Mesenchymal stem cell (in vitro differentiated cells and primary cell): ENCODE data around the gene DPYD.

Source experiments
- DNase-seq: peaks from one replicate; pipeline ENCODE4 v3.0.0-alpha.2; 2013
- H2AFZ ChIP-seq: one replicate; pipeline ENCODE4 v1.6.1; 2013; ENCODE audit warnings: low read depth, mild to moderate bottlenecking, control low read depth, inconsistent platforms, low read length, moderate library complexity
- H2AK5ac ChIP-seq: 2 replicates; pipeline ENCODE4 v1.6.1; 2013; ENCODE audit warnings: low read length, moderate library complexity, mild to moderate bottlenecking, inconsistent platforms; ENCODE audit not compliant: severe bottlenecking
- H2BK120ac ChIP-seq: one replicate; pipeline ENCODE4 v1.6.1; 2013; ENCODE audit warnings: low read depth, mild to moderate bottlenecking, inconsistent platforms, low read length, moderate library complexity
- H2BK12ac ChIP-seq, 2 experiments: one replicate each; pipeline ENCODE4 v1.6.1; 2013; ENCODE audit warnings: inconsistent platforms in 2 of 2, low read length in 2 of 2, mild to moderate bottlenecking in 2 of 2, moderate library complexity in 2 of 2, control low read depth in 1 of 2
- H2BK15ac ChIP-seq: one replicate; pipeline ENCODE4 v1.6.1; 2013; ENCODE audit warnings: mild to moderate bottlenecking, low read depth, inconsistent platforms; ENCODE audit not compliant: poor library complexity, severe bottlenecking
- H2BK5ac ChIP-seq: 2 replicates; pipeline ENCODE4 v1.6.1; 2013; ENCODE audit warnings: low read depth, mild to moderate bottlenecking, low read length, control low read depth, inconsistent platforms; ENCODE audit not compliant: poor library complexity, severe bottlenecking
- H3K14ac ChIP-seq, 2 experiments: one replicate each; pipeline ENCODE4 v1.6.1; 2013; ENCODE audit warnings: inconsistent platforms in 2 of 2, low read length in 2 of 2, control low read depth in 1 of 2, mild to moderate bottlenecking in 1 of 2, moderate library complexity in 1 of 2
- H3K18ac ChIP-seq, 2 experiments: one replicate each; pipeline ENCODE4 v1.6.1; 2013; ENCODE audit warnings: inconsistent platforms in 2 of 2, low read length in 2 of 2, control low read depth in 1 of 2, low read depth in 1 of 2, mild to moderate bottlenecking in 1 of 2
- H3K23ac ChIP-seq, 2 experiments: one replicate each; pipeline ENCODE4 v1.6.1; 2013; ENCODE audit warnings: inconsistent platforms in 2 of 2, low read length in 2 of 2, mild to moderate bottlenecking in 2 of 2, moderate library complexity in 2 of 2, control low read depth in 1 of 2
- H3K27ac ChIP-seq: 2 replicates; pipeline ENCODE4 v1.5.1; 2013; ENCODE audit warnings: mild to moderate bottlenecking, moderate library complexity, low read length, control low read depth, inconsistent platforms; ENCODE audit not compliant: poor library complexity, severe bottlenecking
- H3K27me3 ChIP-seq, 2 experiments: 2 replicates each; pipeline versions ENCODE4 v1.6.1 to v1.7.0; 2013; ENCODE audit warnings: low read length in 2 of 2, mild to moderate bottlenecking in 2 of 2, moderate library complexity in 2 of 2, control low read depth in 1 of 2, inconsistent platforms in 1 of 2; ENCODE audit not compliant: control insufficient read depth in 1 of 2, insufficient read depth in 1 of 2
- H3K36me3 ChIP-seq, 2 experiments: 2 replicates each; pipeline versions ENCODE4 v1.6.1 to v1.7.0; 2013; ENCODE audit warnings: low read length in 2 of 2, control low read depth in 1 of 2, inconsistent platforms in 1 of 2, low read depth in 1 of 2, mild to moderate bottlenecking in 1 of 2; ENCODE audit not compliant: insufficient read depth in 2 of 2, control insufficient read depth in 1 of 2
- H3K4ac ChIP-seq, 2 experiments: one replicate each; pipeline ENCODE4 v1.6.1; 2013; ENCODE audit warnings: inconsistent platforms in 2 of 2, low read length in 2 of 2, mild to moderate bottlenecking in 2 of 2, moderate library complexity in 2 of 2, control low read depth in 1 of 2, low read depth in 1 of 2
- H3K4me1 ChIP-seq: 2 replicates; pipeline ENCODE4 v1.6.1; 2013; ENCODE audit warnings: low read depth, low read length, control low read depth; ENCODE audit not compliant: control insufficient read depth, insufficient read depth
- H3K4me2 ChIP-seq: 2 replicates; pipeline ENCODE4 v1.6.1; 2013; ENCODE audit warnings: low read length, mild to moderate bottlenecking, inconsistent platforms; ENCODE audit not compliant: poor library complexity, severe bottlenecking
- H3K4me3 ChIP-seq, 2 experiments: 2 replicates each; pipeline versions ENCODE4 v1.5.1 to v1.7.0; 2013; ENCODE audit warnings: low read length in 2 of 2, mild to moderate bottlenecking in 2 of 2, control low read depth in 1 of 2, low read depth in 1 of 2; ENCODE audit not compliant: insufficient read depth in 1 of 2
- H3K79me1 ChIP-seq: replicated peaks from 2 replicates; pipeline ENCODE4 v1.6.1; 2013; ENCODE audit warnings: mild to moderate bottlenecking, control low read depth, low read length, inconsistent platforms; ENCODE audit not compliant: poor library complexity, severe bottlenecking
- H3K9ac ChIP-seq: 2 replicates; pipeline ENCODE4 v1.7.0; 2013; ENCODE audit warnings: mild to moderate bottlenecking, low read length, moderate library complexity
- H3K9me3 ChIP-seq: 2 replicates; pipeline ENCODE4 v1.7.0; 2013; ENCODE audit warnings: mild to moderate bottlenecking, low read length; ENCODE audit not compliant: control insufficient read depth
- H4K8ac ChIP-seq: one replicate; pipeline ENCODE4 v1.6.1; 2013; ENCODE audit warnings: inconsistent platforms, mild to moderate bottlenecking, low read length, moderate library complexity
- H4K91ac ChIP-seq: one replicate; pipeline ENCODE4 v1.6.1; 2013; ENCODE audit warnings: mild to moderate bottlenecking, low read length, inconsistent platforms
- WGBS: methylation state at CpG from one replicate; pipeline ENCODE4 v1.1.7; 2013; ENCODE audit warnings: mixed read lengths; 5-methylcytosine and 5-hydroxymethylcytosine counted together

Gene DPYD

GRCh38 chr1:97610748-97611147 is 310.1 kb downstream of the DPYD start:
- H3K36me3 ChIP-seq: no peaks in the 10 kb centered on the region
- H3K27ac ChIP-seq: no peak overlapping the region
- DNase-seq: no peak
- H2BK120ac ChIP-seq: no peak overlapping the region
- no peak overlapping the region for H3K4ac ChIP-seq
- H3K23ac ChIP-seq: no peak overlapping the region
- H3K18ac ChIP-seq: no peak overlapping the region
- no peak overlapping the region for H4K91ac ChIP-seq
- no peak overlapping the region for H2BK12ac ChIP-seq
- no peak overlapping the region for H4K8ac ChIP-seq
- H3K9ac ChIP-seq: no peak overlapping the region
- H2AFZ ChIP-seq: no peak overlapping the region
- no peak overlapping the region for H3K4me3 ChIP-seq
- no peak overlapping the region for H2AK5ac ChIP-seq
- no peak overlapping the region for H3K4me2 ChIP-seq
- no CpG with 5 or more reads among the region's 3 CpGs for WGBS
- no peaks in the 10 kb centered on the region for H3K27me3 ChIP-seq
- H3K14ac ChIP-seq: no peak overlapping the region
- H3K4me1 ChIP-seq: no peaks in the 10 kb centered on the region
- H2BK15ac ChIP-seq: no peak overlapping the region
- no peaks in the 10 kb centered on the region for H3K79me1 ChIP-seq
- H3K9me3 ChIP-seq: no peaks in the 10 kb centered on the region
- H2BK5ac ChIP-seq: no peak overlapping the region

GRCh38 chr1:97610102-97610501 is 310.7 kb downstream of the DPYD start:
- H3K18ac ChIP-seq: no peak overlapping the region
- H3K9ac ChIP-seq: no peak overlapping the region
- no peak overlapping the region for H3K23ac ChIP-seq
- no peak overlapping the region for H2BK120ac ChIP-seq
- no peaks in the 10 kb centered on the region for H3K4me1 ChIP-seq
- H3K27ac ChIP-seq: no peak overlapping the region
- no peak overlapping the region for H2BK12ac ChIP-seq
- H3K14ac ChIP-seq: no peak overlapping the region
- H4K91ac ChIP-seq: no peak overlapping the region
- H4K8ac ChIP-seq: no peak overlapping the region
- WGBS: 95% methylated on average over 3 of the region's 3 CpGs
- H2AFZ ChIP-seq: no peak overlapping the region
- no peaks in the 10 kb centered on the region for H3K9me3 ChIP-seq
- no peak overlapping the region for H2AK5ac ChIP-seq
- H3K4ac ChIP-seq: no peak overlapping the region
- H3K4me3 ChIP-seq: no peak overlapping the region
- H2BK5ac ChIP-seq: no peak overlapping the region
- H3K27me3 ChIP-seq: no peaks in the 10 kb centered on the region
- DNase-seq: no peak
- H3K79me1 ChIP-seq: no peaks in the 10 kb centered on the region
- H3K36me3 ChIP-seq: no peaks in the 10 kb centered on the region
- H2BK15ac ChIP-seq: no peak overlapping the region
- no peak overlapping the region for H3K4me2 ChIP-seq

- H4K91ac ChIP-seq: no peak overlapping the region
- H3K4me1 ChIP-seq: no peaks in the 10 kb centered on the region
- H2BK120ac ChIP-seq: no peak overlapping the region
- H2BK5ac ChIP-seq: no peak overlapping the region
- no peak overlapping the region for H3K4me2 ChIP-seq
- no peaks in the 10 kb centered on the region for H3K27me3 ChIP-seq
- H3K4ac ChIP-seq: no peak overlapping the region
- no peak for DNase-seq
- no peak overlapping the region for H2BK12ac ChIP-seq
- no peak overlapping the region for H3K23ac ChIP-seq
- no peak overlapping the region for H2AK5ac ChIP-seq
- 100% methylated on average over 4 of the region's 4 CpGs for WGBS
- H3K9me3 ChIP-seq: no peaks in the 10 kb centered on the region
- H3K27ac ChIP-seq: no peak overlapping the region
- no peaks in the 10 kb centered on the region for H3K79me1 ChIP-seq
- no peak overlapping the region for H3K9ac ChIP-seq
- H2AFZ ChIP-seq: no peak overlapping the region
- no peak overlapping the region for H4K8ac ChIP-seq
- H3K18ac ChIP-seq: no peak overlapping the region
- no peaks in the 10 kb centered on the region for H3K36me3 ChIP-seq
- H2BK15ac ChIP-seq: no peak overlapping the region
- no peak overlapping the region for H3K4me3 ChIP-seq
- H3K14ac ChIP-seq: no peak overlapping the region
Measured at GRCh38 chr1:97608272-97608671, 312.6 kb downstream of the DPYD start.

- Histone ChIP-seq H2AK5ac (no peak overlapping the region), H3K36me3 (no peaks in the 10 kb centered on the region), H4K8ac (no peak overlapping the region), H2BK12ac (no peak overlapping the region), H3K9me3 (no peaks in the 10 kb centered on the region), H3K79me1 (no peaks in the 10 kb centered on the region), H3K4me3 (peak overlapping the region in 1 of 2 experiments; percentile 8), H2BK15ac (no peak overlapping the region), H3K27me3 (no peaks in the 10 kb centered on the region), H3K18ac (no peak overlapping the region), H3K4me1 (no peaks in the 10 kb centered on the region), H2BK120ac (no peak overlapping the region), H3K27ac (no peak overlapping the region), H4K91ac (no peak overlapping the region), H3K4me2 (peak overlapping the region; percentile 18), H2BK5ac (no peak overlapping the region), H3K23ac (no peak overlapping the region), H2AFZ (no peak overlapping the region), H3K9ac (peak overlapping the region; percentile 14), H3K4ac (no peak overlapping the region), H3K14ac (no peak overlapping the region)
- peak; percentile 1 for DNase-seq
- 77% methylated on average over 4 of the region's 5 CpGs for WGBS
Measured at GRCh38 chr1:97603776-97604175, 317.1 kb downstream of the DPYD start.
